Fibroblast of skin of left biceps (primary cell): ENCODE data around the gene NAA30.
"Not testable (repeated sequence)": the region's sequence is repeated elsewhere in the genome, so short reads cannot be mapped to it uniquely, and the experiment has no call there.

ENCODE experiments used
- DNase-seq, 2 experiments: peaks; one replicate each; pipeline ENCODE4 v3.0.0-alpha.2; 2013; ENCODE audit warnings: low read depth in 2 of 2

NAA30 gene

DNA sequence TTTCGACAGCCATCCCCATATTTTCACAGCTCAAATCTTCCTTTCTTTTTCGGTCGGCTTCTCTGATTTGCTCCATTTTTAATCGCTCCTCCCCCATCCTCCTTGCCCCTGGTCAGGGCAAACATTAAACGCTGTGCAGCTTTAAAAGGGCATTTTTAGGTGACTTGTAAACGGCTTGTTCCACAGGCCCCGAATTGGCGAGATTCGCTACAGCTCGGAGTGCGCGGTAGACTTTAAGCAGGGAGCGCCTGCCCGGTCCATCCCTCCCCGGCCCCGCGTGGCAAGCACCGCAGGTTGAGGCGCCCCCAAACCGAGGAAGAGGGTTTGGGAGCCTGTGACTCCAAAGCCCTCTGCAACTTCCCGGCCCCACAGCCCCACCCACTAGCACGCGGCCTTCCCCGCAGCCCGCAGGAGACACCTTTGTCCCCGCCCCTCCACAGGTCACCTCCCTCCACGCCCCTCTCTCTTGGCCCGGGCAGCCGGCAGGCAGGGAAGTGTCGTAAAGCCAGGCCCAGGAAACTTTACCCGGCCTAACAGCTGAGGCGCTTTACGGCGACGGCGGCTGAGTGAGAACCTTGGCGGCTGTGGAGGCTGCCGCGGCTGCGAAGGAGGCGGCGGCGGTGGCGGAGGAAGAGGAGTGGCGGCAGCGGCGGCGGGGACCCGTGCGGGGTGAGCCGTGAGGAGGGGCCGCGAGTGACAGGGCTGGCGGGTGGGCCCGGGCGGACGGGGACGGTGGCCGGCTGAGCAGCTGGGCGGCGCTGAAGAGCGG, at the start of gene NAA30:
Gene NAA30 (plus strand): TSS at position 550 of the 769 bp plus-strand sequence. CDS start 372 bp downstream, outside the sequence.
- peak; percentile 76 to 80 for DNase-seq

DNA sequence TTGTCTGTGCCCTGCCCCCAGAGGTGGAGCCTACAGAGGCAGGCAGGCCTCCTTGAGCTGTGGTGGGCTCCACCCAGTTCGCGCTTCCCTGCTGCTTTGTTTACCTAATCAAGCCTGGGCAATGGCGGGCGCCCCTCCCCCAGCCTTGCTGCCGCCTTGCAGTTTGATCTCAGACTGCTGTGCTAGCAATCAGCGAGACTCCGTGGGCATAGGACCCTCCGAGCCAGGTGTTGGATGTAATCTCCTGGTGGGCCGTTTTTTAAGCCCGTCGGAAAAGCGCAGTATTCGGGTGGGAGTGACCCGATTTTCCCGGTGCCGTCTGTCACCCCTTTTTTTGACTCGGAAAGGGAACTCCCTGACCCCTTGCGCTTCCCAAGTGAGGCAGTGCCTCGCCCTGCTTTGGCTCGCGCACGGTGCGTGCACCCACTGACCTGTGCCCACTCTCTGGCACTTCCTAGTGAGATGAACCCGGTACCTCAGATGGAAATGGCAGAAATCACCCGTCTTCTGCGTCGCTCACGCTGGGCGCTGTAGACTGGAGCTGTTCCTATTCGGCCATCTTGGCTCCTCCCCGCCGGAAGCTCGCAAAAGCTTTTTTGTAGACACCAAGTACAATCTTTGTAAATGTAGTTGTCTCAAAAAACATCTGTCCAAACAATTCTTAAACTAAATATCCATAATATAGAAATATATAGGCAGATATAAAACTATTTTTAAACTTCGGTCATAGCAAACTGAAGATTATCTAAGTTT, 46.7 kb upstream of the NAA30 start:
- not testable (repeated sequence) for DNase-seq

DNA sequence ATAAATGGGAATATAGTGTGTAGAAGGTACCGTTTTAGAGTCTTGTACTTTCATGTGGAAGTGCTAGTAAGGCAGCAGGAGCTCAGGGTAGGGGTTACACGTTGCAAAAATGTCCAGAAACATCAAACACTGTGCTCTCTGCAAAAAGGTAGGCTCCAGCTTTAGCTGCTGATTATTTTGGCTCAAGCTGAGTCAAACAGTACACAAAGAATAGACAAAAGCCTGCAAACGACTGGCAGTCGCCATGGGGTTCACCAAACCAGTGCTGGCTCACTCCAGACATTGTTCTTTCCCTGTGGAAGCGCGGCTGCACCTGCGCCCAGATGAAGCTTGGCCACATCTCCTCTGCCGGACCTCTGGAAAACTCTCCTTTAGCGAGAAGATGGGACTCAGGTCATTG, 45.3 kb upstream of the NAA30 start:
- DNase-seq = no peak

DNA sequence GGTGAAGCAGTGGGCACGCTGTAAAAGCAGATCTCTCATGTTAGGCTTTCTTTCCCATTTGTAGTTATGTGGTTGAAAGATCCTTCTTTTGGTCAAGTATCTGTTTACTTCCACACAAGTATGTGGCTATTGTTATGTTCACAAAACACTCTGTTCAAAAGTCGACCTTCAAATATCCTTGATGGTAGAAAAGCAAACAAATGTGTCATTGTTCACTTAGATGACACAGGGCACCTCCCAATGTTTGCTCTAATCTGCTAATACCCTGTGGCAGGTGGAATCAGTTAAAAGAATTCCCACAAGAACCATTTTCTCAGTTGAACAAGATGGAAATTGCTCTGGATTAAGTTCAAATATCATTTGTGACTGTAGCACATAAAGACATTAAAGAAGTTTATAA, 43.6 kb upstream of the NAA30 start:
- DNase-seq = no peak

DNA sequence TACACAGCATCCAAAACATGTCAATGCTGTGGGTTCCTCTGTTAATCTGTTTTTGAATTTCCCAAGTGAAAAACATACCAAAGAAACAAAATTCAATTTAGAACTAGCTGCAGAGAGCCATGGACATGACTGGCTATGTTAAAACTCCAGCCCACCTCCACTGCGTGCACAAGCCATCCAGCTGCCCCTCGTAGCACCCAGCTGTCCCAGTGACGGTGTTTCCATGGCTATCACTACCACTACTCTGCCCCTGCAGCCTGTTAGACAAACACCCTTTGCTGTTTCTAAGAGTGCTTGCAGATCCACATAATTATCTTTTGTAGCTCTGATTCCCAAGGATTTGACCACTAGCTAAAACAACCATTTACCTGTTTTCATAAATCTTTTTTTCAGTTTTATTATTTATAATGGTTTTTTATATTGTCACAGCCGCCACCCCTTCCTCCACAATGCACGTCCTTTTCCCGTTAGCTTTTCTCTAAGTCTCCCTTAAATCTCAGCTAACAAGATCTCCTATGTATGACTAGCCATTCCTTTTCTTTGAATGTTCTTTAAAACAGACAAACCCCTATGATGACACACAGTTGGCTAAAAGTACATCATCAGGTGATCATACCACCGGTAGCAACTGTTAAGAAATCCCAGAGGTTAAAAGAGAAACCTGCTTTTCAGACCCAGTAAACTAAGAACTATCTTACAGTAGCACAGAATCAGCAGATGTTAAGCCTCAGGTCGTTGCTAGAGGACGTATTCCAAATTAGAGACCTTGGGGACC, 37.8 kb upstream of the NAA30 start:
- DNase-seq = no peak

DNA sequence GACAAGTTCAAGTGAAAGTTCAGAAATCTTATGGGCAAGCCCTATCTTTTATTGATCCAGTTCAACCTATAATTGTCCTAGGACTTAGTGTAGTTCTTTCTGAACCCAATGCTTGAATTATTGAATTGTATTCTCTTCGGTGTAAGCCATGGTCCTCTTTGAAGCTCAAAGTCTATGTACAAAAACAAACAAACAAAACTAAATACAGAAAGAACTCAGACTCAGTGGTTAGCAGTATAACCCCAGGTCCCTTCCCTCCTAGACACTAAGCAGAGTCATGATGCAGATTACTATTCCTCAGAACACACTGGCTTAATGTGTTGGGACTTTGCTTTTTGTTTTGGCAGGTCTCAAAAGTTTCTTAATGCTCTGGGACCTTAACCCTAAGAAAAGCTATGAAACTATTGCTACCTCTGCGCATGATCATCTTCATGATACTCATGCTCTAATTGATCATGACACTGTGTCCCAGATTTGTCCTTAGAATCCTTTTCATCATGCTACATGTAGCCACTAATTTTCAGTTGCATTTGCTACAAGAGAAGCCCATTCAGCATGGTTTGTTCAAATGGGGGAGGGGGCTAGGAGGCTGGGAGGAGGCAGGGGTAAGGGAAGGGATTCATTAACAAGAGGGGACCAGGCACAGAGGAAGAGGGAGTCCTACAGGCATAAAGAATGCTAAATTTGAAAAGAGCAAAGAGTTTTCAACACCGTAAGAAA, 35.1 kb upstream of the NAA30 start:
- DNase-seq = no peak

DNA sequence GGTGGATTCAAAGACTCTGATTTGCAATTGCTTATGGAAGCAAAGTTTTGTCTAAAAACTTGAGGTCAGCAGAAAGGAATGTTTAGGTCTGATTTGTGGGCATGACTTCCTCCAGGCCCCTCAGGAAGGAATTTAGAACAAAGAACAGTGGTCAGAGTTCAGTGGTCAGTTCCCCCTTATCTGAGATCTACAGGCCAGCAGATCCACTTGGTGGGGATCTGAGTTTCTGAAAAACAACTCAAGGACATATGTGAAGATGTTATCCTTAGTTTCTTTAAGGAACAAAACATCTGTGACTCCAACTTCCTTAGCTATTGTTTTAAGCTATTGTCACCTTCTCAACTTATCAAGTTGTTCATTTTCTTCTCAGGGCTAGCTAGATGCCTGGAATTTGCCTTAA, 28.0 kb upstream of the NAA30 start:
- no peak for DNase-seq

DNA sequence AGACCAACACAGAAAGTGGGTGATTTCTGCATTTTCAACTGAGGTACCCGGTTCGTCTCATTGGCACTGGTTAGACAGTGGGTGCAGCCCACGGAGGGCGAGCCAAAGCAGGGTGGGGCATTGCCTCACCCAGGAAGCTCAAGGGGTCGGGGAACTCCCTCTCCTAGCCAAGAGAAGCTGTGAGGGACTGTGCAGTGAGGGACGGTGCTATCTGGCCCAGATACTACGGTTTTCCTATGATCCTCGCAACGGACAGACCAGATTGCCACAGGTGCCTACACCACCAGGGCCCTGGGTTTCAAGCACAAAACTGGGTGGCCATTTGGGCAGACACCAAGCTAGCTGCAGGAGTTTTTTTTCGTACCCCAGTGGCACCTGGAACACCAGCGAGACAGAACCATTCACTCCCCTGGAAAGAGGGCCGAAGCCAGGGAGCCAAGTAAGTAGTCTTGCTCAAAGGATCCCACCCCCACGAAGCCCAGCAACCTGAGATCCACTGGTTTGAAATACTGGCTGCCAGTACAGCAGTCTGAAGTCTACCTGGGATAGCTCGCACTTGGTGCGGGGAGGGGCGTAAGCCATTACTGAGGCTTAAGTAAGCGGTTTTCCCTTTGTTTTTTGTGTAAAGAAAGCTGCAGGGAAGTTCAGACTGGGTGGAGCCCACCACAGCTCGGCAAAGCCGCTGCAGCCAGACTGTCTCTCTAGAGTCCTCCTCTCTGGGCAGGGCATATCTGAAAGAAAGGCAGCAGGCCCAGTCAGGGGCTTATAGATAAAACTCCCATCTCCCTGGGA, 25.5 kb upstream of the NAA30 start:
- no peak for DNase-seq

DNA sequence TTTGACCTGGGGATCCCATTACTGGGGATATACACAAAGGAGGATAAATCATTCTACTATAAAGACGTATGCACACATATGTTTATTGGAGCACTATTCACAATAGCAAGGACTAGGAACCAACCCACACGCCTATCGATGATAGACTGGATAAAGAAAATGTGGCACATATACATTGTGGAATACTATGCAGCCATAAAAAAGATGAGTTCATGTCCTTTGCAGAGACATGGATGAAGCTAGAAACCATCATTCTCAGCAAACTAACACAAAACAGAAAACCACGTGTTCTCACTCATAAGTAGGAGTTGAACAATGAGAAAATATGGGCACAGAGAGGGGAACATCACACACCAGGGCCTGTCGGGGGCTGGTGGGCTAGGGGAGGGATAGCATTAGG, 20.2 kb upstream of the NAA30 start:
- DNase-seq = not testable (repeated sequence)

DNA sequence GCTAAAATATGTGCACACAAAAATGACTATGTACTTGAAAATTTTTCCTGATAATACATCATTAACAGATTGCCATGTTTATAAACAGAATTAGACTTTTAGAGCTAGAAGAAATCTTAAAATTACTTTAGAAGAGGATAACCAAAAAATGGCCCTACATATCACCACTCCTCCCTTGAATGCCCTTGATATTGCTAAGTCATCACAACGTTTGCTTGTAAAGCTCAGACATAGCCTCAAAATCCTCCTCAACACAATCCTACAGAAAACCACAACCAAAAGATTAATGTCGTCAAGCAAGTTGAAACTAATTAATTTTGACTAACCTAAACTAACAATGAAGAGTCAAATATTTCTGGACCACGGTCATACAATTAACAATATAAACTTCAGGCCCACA, 19.4 kb upstream of the NAA30 start:
- no peak for DNase-seq

DNA sequence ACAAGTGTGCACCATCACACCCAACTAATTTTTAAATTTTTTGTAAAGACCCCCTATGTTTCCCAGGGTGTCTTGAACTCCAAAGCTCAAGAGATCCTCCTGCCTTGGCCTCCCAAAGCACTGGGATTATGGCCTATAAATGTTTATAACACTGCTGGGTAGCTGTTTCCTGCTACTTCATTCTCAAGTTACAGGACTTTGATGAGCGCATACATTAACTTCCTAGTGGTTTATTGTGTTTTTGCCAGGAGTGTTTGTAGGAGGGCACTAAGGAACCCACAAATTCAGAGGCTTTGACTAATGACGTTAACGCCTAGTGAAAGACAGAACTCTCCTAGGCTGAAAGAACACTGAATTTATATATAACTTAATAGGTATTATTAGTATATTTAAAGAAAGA, 15.2 kb upstream of the NAA30 start:
- DNase-seq = no peak

DNA sequence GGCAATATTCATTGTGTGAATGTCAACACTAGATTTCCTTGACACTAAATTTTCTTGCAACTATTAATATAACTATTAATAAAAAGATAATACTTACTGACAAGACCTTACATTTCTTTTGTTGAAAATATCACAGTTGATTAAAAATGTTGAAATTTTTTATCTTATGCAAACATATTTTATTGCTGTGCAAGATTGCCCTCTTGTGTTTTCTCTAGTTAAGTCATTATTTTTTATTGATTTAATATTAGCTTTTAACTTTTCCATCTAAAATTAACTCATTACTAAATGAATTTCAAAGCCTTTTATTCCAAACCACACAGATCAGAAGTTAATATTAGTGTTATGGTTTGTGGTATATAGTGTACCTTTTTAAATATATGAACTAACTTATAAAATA, 11.7 kb upstream of the NAA30 start:
- no peak for DNase-seq

DNA sequence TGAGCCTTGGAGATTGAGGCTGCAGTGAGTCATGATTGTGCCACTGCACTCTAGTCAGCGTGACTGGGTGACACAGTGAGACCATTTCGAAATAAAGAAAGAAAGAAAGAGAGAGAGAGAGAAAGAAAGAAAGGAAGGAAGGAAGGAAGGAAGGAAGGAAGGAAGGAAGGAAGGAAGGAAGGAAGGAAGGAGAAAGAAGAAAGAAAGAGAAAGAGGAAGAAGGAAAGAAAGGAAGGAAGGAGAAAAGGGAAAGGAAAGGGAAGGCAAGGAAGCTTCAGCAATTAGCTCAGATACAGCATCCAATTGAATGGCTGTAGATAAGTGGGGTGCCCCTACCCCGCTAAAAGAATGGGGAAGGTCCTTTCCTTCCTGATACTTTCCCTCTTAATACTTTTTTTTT, 9.5 kb upstream of the NAA30 start:
- no peak for DNase-seq

DNA sequence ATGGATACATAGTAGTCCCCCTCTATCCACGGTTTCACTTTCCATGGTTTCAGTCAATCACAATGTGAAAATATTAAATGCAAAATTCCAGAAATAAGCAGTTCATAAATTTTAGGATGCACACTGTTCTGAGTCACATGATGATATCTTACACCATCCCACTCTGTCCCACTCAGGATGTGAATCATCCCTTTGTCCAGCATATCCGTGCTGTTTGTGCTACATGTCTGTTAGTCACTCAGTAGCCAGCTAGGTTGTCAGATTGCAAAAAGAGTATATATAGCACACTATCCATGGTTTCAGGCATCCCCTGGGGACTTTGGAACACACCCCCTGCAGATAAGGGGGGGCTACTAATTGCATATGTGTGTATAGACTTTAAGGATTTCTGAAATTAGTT, 8.1 kb upstream of the NAA30 start:
- peak; percentile 52 to 54 for DNase-seq

DNA sequence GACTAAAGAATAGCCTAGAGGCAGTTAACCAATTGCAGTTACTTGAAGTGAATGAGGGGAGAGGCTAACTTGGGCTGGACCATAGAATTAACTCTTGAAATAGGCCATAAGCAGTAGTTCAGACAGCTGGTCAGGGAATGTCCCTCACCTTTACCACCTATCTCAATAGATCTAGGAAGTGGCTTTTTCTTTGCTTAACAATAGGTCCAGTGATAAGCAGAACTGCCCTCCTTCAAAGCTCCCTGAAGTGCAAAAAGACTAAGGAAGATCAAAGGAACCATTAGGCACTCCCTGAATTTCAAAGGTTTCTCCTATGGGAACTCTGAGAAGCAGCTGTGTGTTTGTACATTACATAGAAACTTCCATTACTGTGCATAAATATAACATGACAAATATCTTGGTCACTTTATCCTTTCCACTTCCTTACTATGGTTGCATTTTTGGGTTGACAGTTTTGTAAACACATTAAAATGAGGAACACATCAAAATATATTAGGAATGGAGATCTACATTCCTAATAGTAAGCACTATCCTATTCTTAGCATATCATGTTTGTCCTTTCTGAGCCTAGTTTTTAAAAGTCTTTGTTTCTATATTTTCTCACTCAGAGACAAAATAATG, 7.2 kb upstream of the NAA30 start:
- no peak for DNase-seq

DNA sequence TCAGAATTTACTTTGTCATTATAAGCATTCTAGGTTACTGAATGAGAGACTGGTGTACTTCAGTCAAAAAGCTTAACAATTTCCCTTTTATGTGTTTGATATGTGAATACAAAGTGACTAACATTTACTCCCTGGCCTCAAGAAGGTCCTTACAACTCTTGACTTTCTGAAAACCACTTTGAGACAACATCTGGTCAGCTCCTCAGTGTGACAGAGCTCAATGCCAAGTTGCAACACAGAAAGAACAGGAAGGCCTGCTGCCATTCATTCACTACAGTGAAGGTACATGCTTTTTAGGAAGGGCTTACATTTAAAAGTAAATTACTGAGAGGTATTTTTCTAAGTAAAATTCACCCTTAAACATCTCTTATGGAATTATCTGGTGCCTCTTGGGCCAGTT, 2.3 kb upstream of the NAA30 start:
- DNase-seq = no peak

DNA sequence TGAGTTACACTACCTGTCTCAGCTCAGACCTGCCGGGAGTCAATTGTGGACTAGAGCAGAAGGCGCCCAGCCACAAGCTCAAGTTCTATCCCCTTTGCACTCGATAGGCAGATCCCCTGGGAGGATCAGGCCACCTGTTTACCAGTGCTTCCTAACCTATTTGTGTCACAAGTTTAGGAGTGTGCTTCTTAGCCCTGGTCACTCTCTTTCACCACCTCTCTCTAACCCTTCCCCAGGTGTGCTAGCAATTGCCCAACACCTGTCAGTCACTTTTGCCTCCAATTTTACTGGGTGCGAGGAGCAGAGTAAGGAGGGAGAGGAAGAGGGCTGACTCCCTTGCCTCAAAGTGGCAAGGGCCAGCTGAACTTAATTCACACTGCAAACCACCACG, 745 bp upstream of the NAA30 start:
- DNase-seq = no peak

DNA sequence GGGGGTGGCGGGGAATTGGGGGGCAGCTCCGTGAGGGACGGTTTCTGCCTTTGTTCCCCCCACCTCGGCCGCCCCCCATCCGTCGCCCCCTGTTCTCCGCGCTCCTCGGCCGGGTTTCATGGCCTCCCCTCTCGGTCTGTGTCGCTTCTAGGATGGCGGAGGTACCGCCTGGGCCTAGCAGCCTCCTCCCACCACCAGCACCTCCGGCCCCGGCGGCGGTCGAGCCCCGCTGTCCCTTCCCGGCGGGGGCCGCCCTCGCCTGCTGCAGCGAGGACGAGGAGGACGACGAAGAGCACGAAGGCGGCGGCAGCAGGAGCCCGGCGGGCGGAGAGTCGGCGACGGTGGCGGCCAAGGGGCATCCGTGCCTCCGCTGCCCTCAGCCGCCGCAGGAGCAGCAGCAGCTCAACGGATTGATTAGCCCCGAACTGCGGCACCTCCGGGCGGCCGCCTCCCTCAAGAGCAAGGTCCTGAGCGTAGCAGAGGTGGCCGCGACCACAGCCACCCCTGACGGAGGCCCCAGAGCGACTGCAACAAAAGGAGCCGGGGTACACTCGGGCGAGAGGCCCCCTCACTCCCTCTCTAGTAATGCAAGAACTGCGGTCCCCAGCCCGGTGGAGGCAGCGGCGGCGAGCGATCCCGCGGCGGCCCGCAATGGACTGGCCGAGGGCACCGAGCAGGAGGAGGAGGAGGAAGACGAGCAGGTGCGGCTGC, 575 bp downstream of the NAA30 start:
- DNase-seq = no peak

DNA sequence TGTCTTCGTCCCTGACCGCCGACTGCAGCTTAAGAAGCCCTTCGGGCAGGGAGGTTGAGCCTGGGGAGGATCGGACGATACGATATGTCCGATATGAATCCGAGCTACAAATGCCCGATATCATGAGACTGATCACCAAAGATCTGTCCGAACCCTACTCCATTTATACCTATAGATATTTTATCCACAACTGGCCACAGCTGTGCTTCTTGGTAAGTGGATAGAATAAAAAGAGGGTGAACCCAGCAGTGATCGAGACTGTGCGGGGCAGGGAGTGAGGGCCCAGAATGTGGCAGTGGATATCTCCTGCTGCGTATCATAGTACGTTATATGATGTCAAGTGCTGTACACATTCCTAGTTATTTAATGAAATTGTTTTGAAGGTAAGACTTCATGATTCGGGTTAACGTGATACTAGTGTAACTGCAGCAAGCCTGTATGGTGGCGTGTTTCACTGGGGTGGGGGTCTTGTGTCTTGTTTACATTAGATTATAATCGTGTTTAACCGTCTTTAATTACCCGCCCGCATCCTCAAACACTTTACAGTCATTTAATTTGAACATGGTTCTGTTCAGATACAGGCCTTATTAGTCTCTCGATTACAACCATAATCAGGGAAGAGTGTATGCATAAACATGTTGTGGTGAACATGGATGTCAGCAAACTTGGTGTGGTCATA, 1.3 kb downstream of the NAA30 start:
- DNase-seq = no peak
